GM06990 (cell line): ENCODE data around the gene SHANK2.

Experiments used
- DNase-seq: peaks from one replicate; pipeline ENCODE4 v3.0.0-alpha.2; 2011; ENCODE audit not compliant: insufficient read length; ENCODE audit errors: extremely low read depth
- H3K27me3 ChIP-seq: replicated peaks from 2 replicates; pipeline ENCODE4 v1.6.0; 2011; ENCODE audit warnings: low read length; ENCODE audit not compliant: control insufficient read depth, insufficient read depth
- H3K36me3 ChIP-seq: 2 replicates; pipeline ENCODE4 v1.5.1; 2011; ENCODE audit warnings: low read length; ENCODE audit not compliant: control insufficient read depth, insufficient read depth
- H3K4me3 ChIP-seq: replicated peaks from 2 replicates; pipeline ENCODE4 v1.5.1; 2011; ENCODE audit warnings: low read depth, mild to moderate bottlenecking, control low read depth, low read length
- TF ChIP-seq, protein P1 (sequence below): IDR thresholded peaks from 2 replicates; pipeline ENCODE4 v1.5.1; 2011; ENCODE audit warnings: low read length, control low read depth, mild to moderate bottlenecking, inconsistent platforms; ENCODE audit not compliant: insufficient read depth, poor library complexity, severe bottlenecking

SHANK2 gene

GRCh38 chr11:71218789-71219499, 33.4 kb downstream of the SHANK2 start:
- TF ChIP-seq, protein P1, sequence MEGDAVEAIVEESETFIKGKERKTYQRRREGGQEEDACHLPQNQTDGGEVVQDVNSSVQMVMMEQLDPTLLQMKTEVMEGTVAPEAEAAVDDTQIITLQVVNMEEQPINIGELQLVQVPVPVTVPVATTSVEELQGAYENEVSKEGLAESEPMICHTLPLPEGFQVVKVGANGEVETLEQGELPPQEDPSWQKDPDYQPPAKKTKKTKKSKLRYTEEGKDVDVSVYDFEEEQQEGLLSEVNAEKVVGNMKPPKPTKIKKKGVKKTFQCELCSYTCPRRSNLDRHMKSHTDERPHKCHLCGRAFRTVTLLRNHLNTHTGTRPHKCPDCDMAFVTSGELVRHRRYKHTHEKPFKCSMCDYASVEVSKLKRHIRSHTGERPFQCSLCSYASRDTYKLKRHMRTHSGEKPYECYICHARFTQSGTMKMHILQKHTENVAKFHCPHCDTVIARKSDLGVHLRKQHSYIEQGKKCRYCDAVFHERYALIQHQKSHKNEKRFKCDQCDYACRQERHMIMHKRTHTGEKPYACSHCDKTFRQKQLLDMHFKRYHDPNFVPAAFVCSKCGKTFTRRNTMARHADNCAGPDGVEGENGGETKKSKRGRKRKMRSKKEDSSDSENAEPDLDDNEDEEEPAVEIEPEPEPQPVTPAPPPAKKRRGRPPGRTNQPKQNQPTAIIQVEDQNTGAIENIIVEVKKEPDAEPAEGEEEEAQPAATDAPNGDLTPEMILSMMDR, result no peak
- Histone ChIP-seq H3K4me3 (no peak overlapping the region), H3K36me3 (no peaks in the 10 kb centered on the region), H3K27me3 (no peaks in the 10 kb centered on the region)
- no peak for DNase-seq

- DNase-seq, result no peak
- no peaks in the 10 kb centered on the region for H3K36me3 ChIP-seq
- no peaks in the 10 kb centered on the region; the same call in 1 of the 2 replicates for H3K27me3 ChIP-seq
- TF ChIP-seq, protein P1, result no peak
- H3K4me3 ChIP-seq, result no peak overlapping the region
Observed at GRCh38 chr11:71215425-71215965, 36.9 kb downstream of the SHANK2 start.

- H3K36me3 ChIP-seq, result no peaks in the 10 kb centered on the region
- no peak for DNase-seq
- H3K27me3 ChIP-seq, result no peaks in the 10 kb centered on the region; the same call in 1 of the 2 replicates
- no peak overlapping the region for H3K4me3 ChIP-seq
- TF ChIP-seq, protein P1, result no peak
Observed at GRCh38 chr11:71214553-71215424, 37.6 kb downstream of the SHANK2 start.

- Histone ChIP-seq H3K4me3 (no peak overlapping the region), H3K36me3 (no peaks in the 10 kb centered on the region), H3K27me3 (no peaks in the 10 kb centered on the region; the same call in 1 of the 2 replicates)
- no peak for DNase-seq
- TF ChIP-seq, protein P1, result no peak
Observed at GRCh38 chr11:71213696-71214552, 38.5 kb downstream of the SHANK2 start.

- no peak for DNase-seq
- H3K36me3 ChIP-seq, result no peaks in the 10 kb centered on the region
- TF ChIP-seq, protein P1, result no peak
- H3K4me3 ChIP-seq, result no peak overlapping the region
- no peaks in the 10 kb centered on the region; the same call in 1 of the 2 replicates for H3K27me3 ChIP-seq
Observed at GRCh38 chr11:71212871-71213559, 39.4 kb downstream of the SHANK2 start.
